Kidney (tissue), 14 donors: ENCODE data around the gene SPANXN2. TPM values are rescaled to one million over a fixed set of nuclear protein-coding genes. Genes with fewer than 3 reads are reported as not detected.

Source experiments
- DNase-seq, 5 donors: peaks; one replicate each; pipeline ENCODE4 v3.0.0-alpha.2; 2013 to 2020
- FAIRE-seq: peaks from 2 replicates; lab custom pipeline; 2012; peaks lifted over from hg19 to GRCh38; lab: Jason Lieb, UNC
- H3K27ac ChIP-seq, 2 donors: one replicate each; pipeline ENCODE4 v1.7.0; 2013; ENCODE audit warnings: low read depth in 2 of 2, low read length in 2 of 2, inconsistent platforms in 1 of 2
- H3K27me3 ChIP-seq: one replicate; pipeline ENCODE4 v1.7.1; 2013; ENCODE audit warnings: low read length, inconsistent platforms; ENCODE audit not compliant: control insufficient read depth, insufficient read depth
- H3K36me3 ChIP-seq, 3 donors: one replicate each; pipeline versions ENCODE4 v1.7.0 to v1.7.1; 2013; ENCODE audit warnings: low read length in 3 of 3, control low read depth in 1 of 3, inconsistent platforms in 1 of 3; ENCODE audit not compliant: insufficient read depth in 3 of 3, control insufficient read depth in 2 of 3
- H3K4me1 ChIP-seq, 3 donors: one replicate each; pipeline versions ENCODE4 v1.7.0 to v1.7.1; 2013; ENCODE audit warnings: low read length in 3 of 3, inconsistent platforms in 1 of 3, low read depth in 1 of 3; ENCODE audit not compliant: control insufficient read depth in 2 of 3, insufficient read depth in 2 of 3
- H3K4me3 ChIP-seq, 3 donors: one replicate each; pipeline versions ENCODE4 v1.7.0 to v1.8.1; 2013; ENCODE audit warnings: low read length in 3 of 3, control low read depth in 1 of 3, inconsistent platforms in 1 of 3
- H3K9ac ChIP-seq, 3 donors: one replicate each; pipeline versions ENCODE4 v1.7.0 to v1.7.1; 2013; ENCODE audit warnings: low read length in 3 of 3, control low read depth in 1 of 3, inconsistent platforms in 1 of 3
- H3K9me3 ChIP-seq, 3 donors: one replicate each; pipeline versions ENCODE4 v1.7.0 to v1.7.1; 2013; ENCODE audit warnings: low read length in 3 of 3, control low read depth in 1 of 3, inconsistent platforms in 1 of 3; ENCODE audit not compliant: control insufficient read depth in 2 of 3, insufficient read depth in 1 of 3
- intact Hi-C: fragments of 100-400 bp; cut with DNase I; formaldehyde crosslinking; loops from one replicate; pipeline ENCODE4 v1.11.1; 2022
- polyA plus RNA-seq: library from polyadenylated mRNA; stranded (reverse); fragments of 350-450 nt; fragmentation: Illumina TruSeq; extraction: RNeasy Lipid Tissue Mini Kit (QIAGEN cat#74804); gene quantifications from one replicate; pipeline ENCODE4 v1.2.3, GENCODE V29; 2014; ENCODE audit warnings: low read depth, low replicate concordance; ENCODE audit not compliant: insufficient read depth
- total RNA-seq: library from RNA; stranded (reverse); fragmentation: NEBNext Ultra II Directional; extraction: Animal tissue kit (Norgen Biotek cat#: 25700); gene quantifications from one replicate; pipeline ENCODE4 v1.2.1, GENCODE V29; 2021
- TF ChIP-seq, protein P1 (sequence below): IDR thresholded peaks from 3 replicates; pipeline ENCODE4 v1.5.1; 2012; ENCODE audit warnings: mild to moderate bottlenecking, moderate library complexity, borderline replicate concordance; ENCODE audit not compliant: insufficient read depth; ENCODE audit errors: extremely low read depth
- donor health status: control.
- donor health status: control.
- donor health status: control.
- donor health status: control.
- donor health status: control.
- donor health status: DM: yes; HTN: yes; CAD: no.
- donor health status: Normal renal cell carcinoma (clear cell type).

The SPANXN2 gene
- total and polyA plus RNA-seq, 2 donors from 2014 or later = not detected

DNA sequence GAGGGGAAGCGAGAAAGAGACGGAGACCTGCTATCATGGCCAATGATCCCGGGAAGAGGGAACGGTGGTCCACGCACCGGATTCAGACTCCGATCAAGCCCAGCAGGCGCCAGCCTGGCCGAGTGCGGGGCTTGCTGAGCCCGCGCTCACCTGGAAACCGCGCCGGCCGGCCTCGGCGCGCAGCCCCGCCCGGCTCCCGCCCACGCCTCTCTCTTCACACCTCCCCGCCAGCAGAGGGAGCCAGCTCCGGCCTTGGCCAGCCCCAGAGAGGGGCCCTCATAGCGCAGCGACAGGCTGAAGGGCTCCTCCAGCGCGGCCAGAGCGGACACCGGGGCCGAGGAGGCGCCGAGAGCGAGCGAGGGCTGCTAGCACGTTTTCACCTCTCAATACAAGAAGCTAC is 36.8 kb upstream of the SPANXN2 start:
- peak in 1 of 5 donors; percentile 65 for DNase-seq
- no peak overlapping the region for H3K27ac ChIP-seq
- H3K27me3 ChIP-seq = no peaks in the 10 kb centered on the region
- H3K4me1 ChIP-seq = no peaks in the 10 kb centered on the region
- intact Hi-C loops = no loop called here
- FAIRE-seq = no peak
- H3K9ac ChIP-seq = no peak overlapping the region
- TF ChIP-seq, protein P1, sequence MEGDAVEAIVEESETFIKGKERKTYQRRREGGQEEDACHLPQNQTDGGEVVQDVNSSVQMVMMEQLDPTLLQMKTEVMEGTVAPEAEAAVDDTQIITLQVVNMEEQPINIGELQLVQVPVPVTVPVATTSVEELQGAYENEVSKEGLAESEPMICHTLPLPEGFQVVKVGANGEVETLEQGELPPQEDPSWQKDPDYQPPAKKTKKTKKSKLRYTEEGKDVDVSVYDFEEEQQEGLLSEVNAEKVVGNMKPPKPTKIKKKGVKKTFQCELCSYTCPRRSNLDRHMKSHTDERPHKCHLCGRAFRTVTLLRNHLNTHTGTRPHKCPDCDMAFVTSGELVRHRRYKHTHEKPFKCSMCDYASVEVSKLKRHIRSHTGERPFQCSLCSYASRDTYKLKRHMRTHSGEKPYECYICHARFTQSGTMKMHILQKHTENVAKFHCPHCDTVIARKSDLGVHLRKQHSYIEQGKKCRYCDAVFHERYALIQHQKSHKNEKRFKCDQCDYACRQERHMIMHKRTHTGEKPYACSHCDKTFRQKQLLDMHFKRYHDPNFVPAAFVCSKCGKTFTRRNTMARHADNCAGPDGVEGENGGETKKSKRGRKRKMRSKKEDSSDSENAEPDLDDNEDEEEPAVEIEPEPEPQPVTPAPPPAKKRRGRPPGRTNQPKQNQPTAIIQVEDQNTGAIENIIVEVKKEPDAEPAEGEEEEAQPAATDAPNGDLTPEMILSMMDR = no peak
- H3K9me3 ChIP-seq = no peaks in the 10 kb centered on the region
- H3K4me3 ChIP-seq = no peak overlapping the region
- H3K36me3 ChIP-seq = no peaks in the 10 kb centered on the region

DNA sequence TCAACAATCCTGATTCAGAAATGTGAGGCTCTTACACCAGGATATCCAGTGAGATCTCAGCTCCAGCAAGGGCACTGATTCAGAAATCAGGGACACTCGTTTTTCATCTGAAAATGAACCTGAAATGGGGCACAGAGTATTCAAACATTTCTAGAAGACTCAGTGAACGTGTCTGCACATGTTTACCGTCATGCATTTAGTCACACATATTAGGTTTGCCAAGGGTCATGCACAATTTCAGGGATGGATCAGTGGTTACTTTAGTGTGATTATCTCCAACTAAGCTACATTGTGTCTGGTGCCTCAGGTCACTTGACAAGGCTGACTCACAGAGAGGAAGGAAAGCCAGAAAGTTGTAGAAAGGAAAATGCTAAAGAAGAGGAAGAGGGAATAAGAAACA is 33.6 kb upstream of the SPANXN2 start:
- no peak for DNase-seq
- FAIRE-seq = no peak
- Histone ChIP-seq H3K36me3 (no peaks in the 10 kb centered on the region), H3K9me3 (no peaks in the 10 kb centered on the region), H3K9ac (no peak overlapping the region), H3K4me1 (no peaks in the 10 kb centered on the region), H3K27ac (no peak overlapping the region), H3K4me3 (no peak overlapping the region), H3K27me3 (no peaks in the 10 kb centered on the region)
- TF ChIP-seq, protein P1 = no peak
- intact Hi-C loops = no loop called here

- Histone ChIP-seq H3K4me1 (no peaks in the 10 kb centered on the region), H3K27me3 (no peaks in the 10 kb centered on the region), H3K27ac (no peak overlapping the region), H3K9me3 (no peaks in the 10 kb centered on the region), H3K4me3 (no peak overlapping the region), H3K36me3 (no peaks in the 10 kb centered on the region), H3K9ac (no peak overlapping the region)
- no peak for DNase-seq
- TF ChIP-seq, protein P1 = no peak
- FAIRE-seq = no peak
- intact Hi-C loops = no loop called here
These were observed 13.3 kb upstream of the SPANXN2 start for GRCh38 chrX:143733866-143734265.

DNA sequence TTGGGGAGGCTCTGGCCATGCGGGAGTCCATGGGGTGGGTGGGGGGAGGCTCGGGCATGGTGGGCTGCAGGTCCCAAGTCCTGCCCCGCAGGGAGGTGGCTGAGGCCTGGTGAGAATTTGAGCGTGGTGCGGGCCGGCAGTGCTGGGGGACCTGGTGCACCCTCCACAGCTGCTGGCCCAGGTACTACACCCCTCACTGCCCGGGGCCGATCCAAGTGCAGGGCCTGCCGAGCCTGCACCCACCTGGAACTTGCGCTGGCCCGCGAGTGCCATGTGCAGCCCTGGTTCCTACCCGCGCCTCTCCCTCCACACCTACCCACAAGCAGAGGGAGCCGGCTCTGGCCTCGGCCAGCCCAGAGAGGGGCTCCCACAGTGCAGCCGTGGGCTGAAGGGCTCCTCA is 5.7 kb upstream of the SPANXN2 start:
- intact Hi-C loops = no loop called here
- DNase-seq = no peak
- no peak overlapping the region for H3K27ac ChIP-seq
- no peaks in the 10 kb centered on the region for H3K4me1 ChIP-seq
- no peaks in the 10 kb centered on the region for H3K27me3 ChIP-seq
- H3K9me3 ChIP-seq = no peaks in the 10 kb centered on the region
- H3K9ac ChIP-seq = no peak overlapping the region
- TF ChIP-seq, protein P1 = no peak
- no peaks in the 10 kb centered on the region for H3K36me3 ChIP-seq
- FAIRE-seq = no peak
- no peak overlapping the region for H3K4me3 ChIP-seq
